GM12891 (cell line): Measurements from ENCODE around the gene MAGEF1.

Experiments
- DNase-seq: peaks from one replicate; pipeline ENCODE4 v3.0.0; 2011; ENCODE audit warnings: low spot score; ENCODE audit not compliant: insufficient read length
- FAIRE-seq: peaks from 2 replicates; lab custom pipeline; 2011; peaks lifted over from hg19 to GRCh38; lab: Jason Lieb, UNC
- PAX5 ChIP-seq: IDR thresholded peaks from 2 replicates; pipeline ENCODE4 v1.6.1; 2011; ENCODE audit warnings: low read length, moderate library complexity, mild to moderate bottlenecking; ENCODE audit not compliant: insufficient read depth, severe bottlenecking
- POLR2A ChIP-seq: IDR thresholded peaks from 2 replicates; pipeline ENCODE4 v1.6.1; 2011; ENCODE audit warnings: low read depth, low read length, control low read depth
- POLR2AphosphoS5 ChIP-seq: IDR thresholded peaks from 2 replicates; pipeline ENCODE4 v1.6.1; 2011; ENCODE audit warnings: low read depth, low read length, control low read depth
- POU2F2 ChIP-seq: IDR thresholded peaks from 2 replicates; pipeline ENCODE4 v1.6.1; 2011; ENCODE audit warnings: low read depth, mild to moderate bottlenecking, control low read depth, low read length, moderate library complexity
- SPI1 ChIP-seq: IDR thresholded peaks from 2 replicates; pipeline ENCODE4 v1.6.1; 2011; ENCODE audit warnings: low read depth, low read length, control low read depth
- TAF1 ChIP-seq: IDR thresholded peaks from 2 replicates; pipeline ENCODE4 v1.6.1; 2011; ENCODE audit warnings: low read depth, low read length, control low read depth

MAGEF1 gene

GRCh38 chr3:184670091-184670602 is 41.7 kb downstream of the MAGEF1 start:
- TF ChIP-seq POLR2AphosphoS5: no peak
- TF ChIP-seq TAF1: no peak
- TF ChIP-seq POU2F2: no peak
- no peak for TF ChIP-seq SPI1
- no peak for TF ChIP-seq POLR2A
- TF ChIP-seq PAX5: no peak
- no peak for DNase-seq
- no peak for FAIRE-seq

GRCh38 chr3:184669578-184669977 is 42.3 kb downstream of the MAGEF1 start:
- FAIRE-seq (no peak), DNase-seq (no peak)
- TF ChIP-seq POLR2AphosphoS5: no peak
- TF ChIP-seq POLR2A: no peak
- TF ChIP-seq TAF1: no peak
- no peak for TF ChIP-seq POU2F2
- TF ChIP-seq PAX5: no peak
- no peak for TF ChIP-seq SPI1

- TF ChIP-seq SPI1 (no peak), TAF1 (no peak), PAX5 (no peak), POLR2AphosphoS5 (no peak), POLR2A (no peak), POU2F2 (no peak)
- FAIRE-seq: no peak
- no peak for DNase-seq
These were observed 45.4 kb downstream of the MAGEF1 start for GRCh38 chr3:184666442-184666841.

- FAIRE-seq: no peak
- no peak for DNase-seq
- no peak for TF ChIP-seq TAF1
- no peak for TF ChIP-seq PAX5
- TF ChIP-seq SPI1: no peak
- TF ChIP-seq POLR2AphosphoS5: no peak
- TF ChIP-seq POLR2A: no peak
- no peak for TF ChIP-seq POU2F2
These were observed 46.8 kb downstream of the MAGEF1 start for GRCh38 chr3:184665101-184665500.

GRCh38 chr3:184663756-184664155 is 48.1 kb downstream of the MAGEF1 start:
- TF ChIP-seq POU2F2 (no peak), TAF1 (no peak), PAX5 (no peak), POLR2A (no peak), POLR2AphosphoS5 (no peak)

GRCh38 chr3:184663356-184663755 is 48.5 kb downstream of the MAGEF1 start:
- DNase-seq: no peak
- FAIRE-seq: no peak
- TF ChIP-seq SPI1: no peak
- no peak for TF ChIP-seq POLR2AphosphoS5
- no peak for TF ChIP-seq TAF1
- no peak for TF ChIP-seq PAX5
- TF ChIP-seq POU2F2: no peak

More at GRCh38 chr3:184663756-184664155, 48.1 kb downstream of the MAGEF1 start:
- FAIRE-seq: no peak
- DNase-seq: no peak

GRCh38 chr3:184662187-184662586 is 49.7 kb downstream of the MAGEF1 start:
- DNase-seq (no peak), FAIRE-seq (no peak)
- TF ChIP-seq POU2F2 (no peak), POLR2AphosphoS5 (no peak), SPI1 (no peak), TAF1 (no peak), POLR2A (no peak), PAX5 (no peak)

- FAIRE-seq (no peak), DNase-seq (no peak)
- TF ChIP-seq POLR2AphosphoS5 (no peak), TAF1 (no peak), POLR2A (no peak), POU2F2 (no peak), PAX5 (no peak), SPI1 (no peak)
These were observed 50.9 kb downstream of the MAGEF1 start for GRCh38 chr3:184660931-184661330.
